ENCODE measurements around the gene FRMD8. TPM values are rescaled to one million over a fixed set of nuclear protein-coding genes. Genes with fewer than 3 reads are reported as not detected.

FRMD8 gene
- total RNA-seq, 1 donor from 2014 or later: 44.0 TPM

DNA sequence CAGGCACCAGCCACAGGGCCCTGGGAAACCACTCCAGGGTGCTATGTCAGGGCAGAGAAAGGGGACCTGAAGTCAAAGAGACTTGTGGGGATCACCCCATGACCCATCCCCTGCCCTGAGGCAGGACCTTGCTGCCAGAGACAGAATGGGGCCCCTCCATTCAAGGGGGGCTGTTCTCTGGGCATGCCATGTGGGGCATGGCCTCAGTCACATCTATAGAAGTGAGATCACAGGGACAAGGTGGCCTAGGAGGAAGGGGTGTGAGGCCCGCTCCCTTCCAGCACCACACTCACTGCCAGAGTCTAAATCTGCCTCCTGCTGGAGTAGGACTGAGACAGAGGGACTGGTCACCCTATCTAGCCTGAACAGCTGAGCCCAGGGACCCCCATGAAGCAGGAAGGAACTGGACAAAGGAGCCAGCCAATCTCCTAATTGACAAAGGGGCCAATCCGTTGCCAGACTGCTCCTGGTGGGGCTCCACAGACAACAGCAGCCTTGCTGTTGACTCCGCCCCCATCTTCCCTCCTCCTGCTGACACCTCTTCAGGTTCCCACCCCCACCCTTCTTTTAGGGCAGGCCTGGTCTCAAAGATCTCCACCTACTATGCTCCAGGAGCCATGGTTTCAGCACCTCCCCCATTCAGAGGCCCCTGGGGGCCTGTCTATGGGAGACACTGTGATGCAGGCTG, 62.1 kb downstream of the FRMD8 start:
- DNase-seq (ENCODE audit: low spot score): peak; percentile 88

- DNase-seq (ENCODE audit: low spot score): peak; percentile 47
Measured at GRCh38 chr11:65451301-65451700, 64.9 kb downstream of the FRMD8 start.

GRCh38 chr11:65452259-65452658, 65.8 kb downstream of the FRMD8 start:
- DNase-seq (ENCODE audit: low spot score): peak; percentile 1

GRCh38 chr11:65452806-65453490, 66.5 kb downstream of the FRMD8 start:
- peak; percentile 49 for DNase-seq (ENCODE audit: low spot score)

DNA sequence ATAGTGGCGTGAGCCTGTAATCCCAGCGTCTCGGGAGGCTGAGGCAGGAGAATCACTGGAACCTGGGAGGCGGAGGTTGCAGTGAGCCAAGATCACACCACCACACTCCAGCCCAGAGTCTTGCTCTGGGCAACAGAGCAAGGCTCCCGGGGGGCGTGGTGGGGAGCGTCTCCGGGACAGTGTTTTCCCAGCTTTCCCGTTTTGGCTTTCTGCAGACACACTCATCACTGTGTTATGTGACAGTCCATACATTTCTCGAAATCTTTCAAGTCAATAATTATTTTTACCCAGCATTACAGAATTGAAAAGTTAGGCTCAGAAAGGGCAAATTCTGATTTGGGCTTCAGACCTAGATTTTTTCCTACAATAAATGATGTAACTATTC, 67.9 kb downstream of the FRMD8 start:
- peak; percentile 87 for DNase-seq (ENCODE audit: low spot score)

- peak; percentile 96 for DNase-seq (ENCODE audit: low spot score)
Measured at GRCh38 chr11:65454696-65455456, 68.4 kb downstream of the FRMD8 start.

DNA sequence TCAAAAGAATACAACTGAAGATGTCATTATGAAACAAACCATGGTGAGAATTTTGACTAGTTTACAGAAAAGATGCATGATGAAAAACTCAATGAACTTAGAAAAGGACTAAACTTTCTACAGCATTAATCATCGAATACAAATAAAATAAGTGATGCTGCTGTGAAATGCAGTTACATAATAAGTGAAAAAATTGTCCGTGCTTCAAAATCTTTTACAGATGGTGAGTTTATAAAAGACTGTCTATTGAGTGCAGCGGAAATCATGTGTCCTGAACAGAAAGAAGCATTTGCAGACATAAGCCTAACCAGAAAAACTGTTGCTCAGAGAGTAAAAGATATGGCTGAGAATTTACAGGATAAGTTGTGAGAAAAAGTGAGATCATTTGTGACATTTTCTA, 70.0 kb downstream of the FRMD8 start:
- DNase-seq (ENCODE audit: low spot score): no peak

DNA sequence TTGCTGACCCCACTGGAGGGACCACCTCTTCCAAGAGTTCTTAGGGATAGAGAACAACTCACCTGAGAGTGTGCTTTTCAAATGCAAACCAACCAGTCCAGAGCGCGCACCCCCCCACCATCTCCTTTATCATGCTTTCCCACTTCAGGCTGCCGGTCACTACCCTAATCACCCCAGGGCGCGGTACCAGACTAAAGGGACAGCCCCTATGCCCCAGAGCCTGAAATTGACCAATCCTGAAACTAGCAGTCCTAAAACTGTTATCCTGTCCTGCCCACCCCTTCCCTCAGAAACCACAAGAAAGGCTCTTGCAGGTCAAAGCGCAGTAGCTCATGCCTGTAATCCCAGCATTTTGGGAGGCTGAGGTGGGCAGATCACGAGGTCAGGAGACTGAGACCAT, 73.1 kb downstream of the FRMD8 start:
- DNase-seq (ENCODE audit: low spot score): no peak

Other genes starting within 250 kb of the FRMD8 start
- gene SPDYC, start 216.4 kb upstream of the FRMD8 start, total RNA-seq: not detected
- 102 TPM for gene CAPN1, start 204.7 kb upstream of the FRMD8 start, total RNA-seq
- gene POLA2, start 124.7 kb upstream of the FRMD8 start, total RNA-seq: 5.9 TPM
- 88.4 TPM for gene CDC42EP2, start 71.8 kb upstream of the FRMD8 start, total RNA-seq
- 34.1 TPM for gene DPF2, start 52.8 kb upstream of the FRMD8 start, total RNA-seq
- gene TIGD3, start 31.9 kb upstream of the FRMD8 start, total RNA-seq: not detected
- gene SLC25A45, start 4.0 kb upstream of the FRMD8 start, total RNA-seq: 8.7 TPM
- 1,527 TPM for gene NEAT1, start 36.2 kb downstream of the FRMD8 start, total RNA-seq
- 11,495 TPM for gene MALAT1, start 112.4 kb downstream of the FRMD8 start, total RNA-seq
- gene SCYL1, start 138.4 kb downstream of the FRMD8 start, total RNA-seq: 87.0 TPM
- 91.9 TPM for gene LTBP3, start 171.7 kb downstream of the FRMD8 start, total RNA-seq
- gene ZNRD2, start 183.8 kb downstream of the FRMD8 start, total RNA-seq: 34.9 TPM
- gene FAM89B, start 185.9 kb downstream of the FRMD8 start, total RNA-seq: 37.4 TPM
- 78.6 TPM for gene EHBP1L1, start 189.4 kb downstream of the FRMD8 start, total RNA-seq
- gene KCNK7, start 209.2 kb downstream of the FRMD8 start, total RNA-seq: 1.5 TPM
- gene MAP3K11, start 227.6 kb downstream of the FRMD8 start, total RNA-seq: 67.6 TPM
- gene PCNX3, start 229.1 kb downstream of the FRMD8 start, total RNA-seq: 30.6 TPM